Tibial nerve (tissue), 4 donors: ENCODE measurements around the gene DCN. TPM values are rescaled to one million over a fixed set of nuclear protein-coding genes. Genes with fewer than 3 reads are reported as not detected.
"Not testable (repeated sequence)": the region's sequence is repeated elsewhere in the genome, so short reads cannot be mapped to it uniquely, and the experiment has no call there.

Experiments
- DNase-seq, 2 donors: peaks; one replicate each; pipeline ENCODE4 v3.0.0-alpha.2; 2019; ENCODE audit warnings: low spot score in 2 of 2
- H3K27ac ChIP-seq, 4 donors: fragments of 200-600 bp; sonication (generic) in 3 of 4; one replicate each; pipeline ENCODE4 v1.5.1; 2017 to 2019; ENCODE audit warnings: mild to moderate bottlenecking in 1 of 4
- H3K27me3 ChIP-seq, 2 donors: fragments of 200-600 bp; sonication (generic) in 1 of 2; one replicate each; pipeline versions ENCODE4 v1.5.1 to v1.6.0; 2017 to 2019
- H3K36me3 ChIP-seq, 3 donors: fragments of 200-600 bp; sonication (generic); one replicate each; pipeline ENCODE4 v1.5.1; 2018 to 2019
- H3K4me1 ChIP-seq, 4 donors: fragments of 200-600 bp; sonication (generic) in 3 of 4; one replicate each; pipeline ENCODE4 v1.5.1; 2017 to 2019
- H3K4me3 ChIP-seq, 4 donors: fragments of 200-600 bp; sonication (generic) in 3 of 4; one replicate each; pipeline ENCODE4 v1.5.1; 2017 to 2019; ENCODE audit warnings: mild to moderate bottlenecking in 1 of 4, moderate library complexity in 1 of 4
- H3K9me3 ChIP-seq, 4 donors: fragments of 200-600 bp; sonication (generic) in 3 of 4; one replicate each; pipeline ENCODE4 v1.5.1; 2017 to 2019
- CTCF ChIP-seq, 5 experiments: fragments of 200-600 bp in 3 of 5; fragments of 450-650 bp in 2 of 5; sonication (generic) in 3 of 5; IDR thresholded peaks; one replicate each; pipeline ENCODE4 v1.5.1; 2016 to 2019; ENCODE audit warnings: antibody characterized with exemption in 5 of 5, mild to moderate bottlenecking in 3 of 5, moderate library complexity in 2 of 5
- EP300 ChIP-seq, 2 donors: sonication (generic); formaldehyde crosslinking; IDR thresholded peaks; one replicate each; pipeline ENCODE4 v1.6.1; 2017; ENCODE audit warnings: antibody characterized with exemption in 2 of 2, mild to moderate bottlenecking in 1 of 2
- POLR2A ChIP-seq, 2 donors: fragments of 450-650 bp; IDR thresholded peaks; one replicate each; pipeline ENCODE4 v1.6.1; 2017; ENCODE audit warnings: antibody characterized with exemption in 2 of 2, mild to moderate bottlenecking in 2 of 2, moderate library complexity in 2 of 2
- WGBS, 2 donors: methylation state at CpG; one replicate each; pipeline ENCODE4 v1.1.5; 2018; 5-methylcytosine and 5-hydroxymethylcytosine counted together
- total RNA-seq, 4 donors: library from RNA; depleted of rRNA; stranded (reverse); fragments of >200 nt; gene quantifications; one replicate each; pipeline ENCODE4 v1.1.0, GENCODE V29; 2016

Gene DCN
- total RNA-seq, 4 donors from 2014 or later = 1,578 to 4,304 (median 2,586) TPM

- Histone ChIP-seq H3K36me3 (no peaks in the 10 kb centered on the region), H3K27me3 (no peaks in the 10 kb centered on the region), H3K9me3 (no peaks in the 10 kb centered on the region), H3K27ac (no peak overlapping the region), H3K4me1 (peaks cover 0 to 3% (median 0%) of the 10 kb centered on the region in 4 donors), H3K4me3 (no peak overlapping the region)
- 42 to 48% methylated on average over 1 of the region's 1 CpG for WGBS, 2 donors
- no peak for DNase-seq
- no peak for TF ChIP-seq EP300 (IDR thresholded peaks at IDR 0.05)
- no peak for TF ChIP-seq POLR2A (IDR thresholded peaks at IDR 0.05)
- TF ChIP-seq CTCF (IDR thresholded peaks at IDR 0.05) = no peak
These were observed 29.2 kb upstream of the DCN start for GRCh38 chr12:91211866-91212265.

GRCh38 chr12:91210618-91211017 is 28.0 kb upstream of the DCN start:
- Histone ChIP-seq H3K4me1 (no peaks in the 10 kb centered on the region), H3K9me3 (no peaks in the 10 kb centered on the region), H3K27ac (no peak overlapping the region), H3K36me3 (no peaks in the 10 kb centered on the region), H3K27me3 (no peaks in the 10 kb centered on the region), H3K4me3 (no peak overlapping the region)
- DNase-seq = no peak
- TF ChIP-seq EP300 (IDR thresholded peaks at IDR 0.05) (no peak), CTCF (IDR thresholded peaks at IDR 0.05) (no peak), POLR2A (IDR thresholded peaks at IDR 0.05) (no peak)
- WGBS, 2 donors = 72% methylated on average over 2 of the region's 2 CpGs

GRCh38 chr12:91210144-91210543 is 27.5 kb upstream of the DCN start:
- H3K4me1 ChIP-seq = no peaks in the 10 kb centered on the region
- no peaks in the 10 kb centered on the region for H3K36me3 ChIP-seq
- no peaks in the 10 kb centered on the region for H3K9me3 ChIP-seq
- no peaks in the 10 kb centered on the region for H3K27me3 ChIP-seq
- DNase-seq = no peak
- H3K4me3 ChIP-seq = no peak overlapping the region
- no peak for TF ChIP-seq CTCF (IDR thresholded peaks at IDR 0.05)
- TF ChIP-seq POLR2A (IDR thresholded peaks at IDR 0.05) = no peak
- no peak for TF ChIP-seq EP300 (IDR thresholded peaks at IDR 0.05)
- no peak overlapping the region for H3K27ac ChIP-seq

GRCh38 chr12:91207301-91207700 is 24.7 kb upstream of the DCN start:
- not testable (repeated sequence) for H3K9me3 ChIP-seq, H3K4me1 ChIP-seq, H3K27ac ChIP-seq, H3K4me3 ChIP-seq, H3K27me3 ChIP-seq, H3K36me3 ChIP-seq, DNase-seq

GRCh38 chr12:91205811-91206210 is 23.2 kb upstream of the DCN start:
- Histone ChIP-seq H3K4me3 (no peak overlapping the region), H3K9me3 (no peaks in the 10 kb centered on the region), H3K27me3 (no peaks in the 10 kb centered on the region), H3K4me1 (no peaks in the 10 kb centered on the region), H3K27ac (no peak overlapping the region), H3K36me3 (no peaks in the 10 kb centered on the region)
- WGBS, 2 donors = 69 to 79% methylated on average over 1 of the region's 1 CpG
- no peak for DNase-seq
- no peak for TF ChIP-seq POLR2A (IDR thresholded peaks at IDR 0.05)

GRCh38 chr12:91204421-91204820 is 21.8 kb upstream of the DCN start:
- no peaks in the 10 kb centered on the region for H3K36me3 ChIP-seq
- DNase-seq = no peak
- H3K4me1 ChIP-seq = no peaks in the 10 kb centered on the region
- H3K4me3 ChIP-seq = no peak overlapping the region
- H3K27ac ChIP-seq = no peak overlapping the region
- TF ChIP-seq CTCF (IDR thresholded peaks at IDR 0.05) = no peak
- no peak for TF ChIP-seq POLR2A (IDR thresholded peaks at IDR 0.05)
- no peak for TF ChIP-seq EP300 (IDR thresholded peaks at IDR 0.05)
- no peaks in the 10 kb centered on the region for H3K9me3 ChIP-seq
- 72 to 80% methylated on average over 4 of the region's 4 CpGs for WGBS, 2 donors
- no peaks in the 10 kb centered on the region for H3K27me3 ChIP-seq
